GM12878 (cell line): ENCODE measurements around the gene GLA. TPM values are rescaled to one million over a fixed set of nuclear protein-coding genes. Genes with fewer than 3 reads are reported as not detected.

Experiments
- EED ChIP-seq: sonication (generic); IDR thresholded peaks from 2 replicates; pipeline ENCODE4 v1.6.1; 2016; ENCODE audit warnings: antibody characterized with exemption, low read depth
- SIN3A ChIP-seq: IDR thresholded peaks from 2 replicates; pipeline ENCODE4 v1.6.1; 2012; ENCODE audit warnings: low read depth, low read length, improper control_type of control experiment
- SUZ12 ChIP-seq: fragments of 200-600 bp; sonication (generic); IDR thresholded peaks from one replicate; pipeline ENCODE4 v1.6.1; 2018; ENCODE audit warnings: antibody characterized with exemption, mild to moderate bottlenecking; ENCODE audit not compliant: unreplicated experiment
- TAF1 ChIP-seq: IDR thresholded peaks from 2 replicates; pipeline ENCODE4 v1.6.1; 2011; ENCODE audit warnings: mild to moderate bottlenecking, low read depth, low read length, borderline replicate concordance
- TBL1XR1 ChIP-seq: IDR thresholded peaks from 2 replicates; pipeline ENCODE4 v1.6.1; 2012; ENCODE audit warnings: low read depth, low read length, improper control_type of control experiment
- ZNF24 ChIP-seq: fragments of 450-650 bp; IDR thresholded peaks from 2 replicates; pipeline ENCODE4 v1.6.1; 2017; ENCODE audit warnings: antibody characterized with exemption, mild to moderate bottlenecking
- ZNF274 ChIP-seq: IDR thresholded peaks from one replicate; pipeline ENCODE4 v1.8.0; 2011; ENCODE audit not compliant: insufficient read length, insufficient read depth
- polyA plus RNA-seq, 11 experiments: library from polyadenylated mRNA; depleted of rRNA in 4 of 11; unstranded in 6 of 11; stranded (reverse) in 5 of 11; fragments of >200 nt; fragmentation: Nextera tagmentation in 4 of 11; fragmentation: Illumina TruSeq in 1 of 11; extraction: Ambion mirVana in 4 of 11; extraction: Trizol in 1 of 11; gene quantifications; 1 replicate in 1 of 11; 2 replicates in 10 of 11; pipeline versions ENCODE4 v1.2.1 to v1.2.3, GENCODE V29; 2011 to 2016; ENCODE audit warnings: inconsistent platforms in 2 of 11, missing spikeins in 2 of 11, low read depth in 1 of 11
- total RNA-seq, 4 experiments: library from RNA; depleted of rRNA in 3 of 4; stranded (reverse); fragments of >200 nt in 3 of 4; fragmentation: Illumina TruSeq in 1 of 4; extraction: Trizol in 1 of 4; gene quantifications; 2 replicates each; pipeline versions ENCODE4 v1.2.1 to v1.2.3, GENCODE V29; 2013 to 2021
- TF ChIP-seq, protein P1 (sequence below): fragments of 450-650 bp; IDR thresholded peaks from 2 replicates; pipeline ENCODE4 v1.6.1; 2017; ENCODE audit warnings: mild to moderate bottlenecking, low read depth, inconsistent platforms; ENCODE audit not compliant: poor library complexity, severe bottlenecking
- TF ChIP-seq, protein P2 (sequence below): fragments of 150-350 bp; IDR thresholded peaks from 2 replicates; pipeline ENCODE4 v1.6.1; 2014; ENCODE audit warnings: mild to moderate bottlenecking, low read depth, low read length
- TF ChIP-seq, protein P3 (sequence below): fragments of 450-650 bp; formaldehyde crosslinking; IDR thresholded peaks from 2 replicates; pipeline ENCODE4 v1.5.0; 2022; ENCODE audit warnings: mild to moderate bottlenecking, missing genetic modification characterization
- TF ChIP-seq, protein P4 (sequence below): IDR thresholded peaks from 2 replicates; pipeline ENCODE4 v1.6.1; 2012; ENCODE audit warnings: mild to moderate bottlenecking, low read depth, low read length
- TF ChIP-seq, protein P5 (sequence below): fragments of 450-650 bp; formaldehyde crosslinking; IDR thresholded peaks from 2 replicates; pipeline ENCODE4 v1.4.0; 2022; ENCODE audit warnings: mild to moderate bottlenecking, moderate library complexity

Gene GLA
- total and polyA plus RNA-seq, 10 of the 15 experiments (the other 5 are each of a cell fraction or from before 2014, with no cell fraction given): 23.8 to 66.4 (median 29.1) TPM

DNA sequence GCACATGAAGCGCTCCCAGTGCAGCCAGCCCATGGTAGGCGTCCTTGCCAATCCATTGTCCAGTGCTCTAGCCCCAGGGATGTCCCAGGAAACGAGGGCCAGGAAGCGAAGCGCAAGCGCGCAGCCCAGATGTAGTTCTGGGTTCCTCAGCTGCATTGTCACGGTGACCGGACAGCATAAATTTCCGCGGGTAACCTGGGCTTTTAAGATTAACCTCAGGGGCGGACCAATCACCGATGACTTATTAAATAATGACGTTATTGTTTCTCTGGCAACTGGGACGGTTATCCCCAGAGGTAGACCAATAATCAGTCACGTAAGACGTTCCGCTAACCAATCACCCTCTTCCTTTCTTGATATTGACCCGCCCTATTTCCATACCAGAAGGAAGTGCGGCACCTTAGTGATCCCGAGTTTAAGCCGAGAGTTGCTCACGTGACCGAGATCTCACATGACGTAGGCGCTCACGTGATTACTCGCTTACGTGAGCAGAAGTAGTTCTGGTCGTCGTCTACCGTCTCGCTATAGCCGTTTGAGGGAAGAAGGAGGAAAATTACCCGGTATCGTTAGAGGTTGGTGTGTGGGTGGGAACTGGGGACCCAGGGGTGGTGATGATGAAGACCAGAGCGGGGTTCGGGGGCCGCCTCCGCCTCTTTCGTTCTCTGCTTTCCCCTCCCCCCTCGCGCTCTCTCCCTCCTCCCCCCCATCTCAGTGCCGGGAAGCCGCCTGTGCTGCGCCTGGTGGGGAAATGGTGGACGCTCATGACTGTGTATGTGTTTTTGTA lies at the start of gene GLA, which contains the start of gene HNRNPH2 (continued):
- TF ChIP-seq, protein P1, sequence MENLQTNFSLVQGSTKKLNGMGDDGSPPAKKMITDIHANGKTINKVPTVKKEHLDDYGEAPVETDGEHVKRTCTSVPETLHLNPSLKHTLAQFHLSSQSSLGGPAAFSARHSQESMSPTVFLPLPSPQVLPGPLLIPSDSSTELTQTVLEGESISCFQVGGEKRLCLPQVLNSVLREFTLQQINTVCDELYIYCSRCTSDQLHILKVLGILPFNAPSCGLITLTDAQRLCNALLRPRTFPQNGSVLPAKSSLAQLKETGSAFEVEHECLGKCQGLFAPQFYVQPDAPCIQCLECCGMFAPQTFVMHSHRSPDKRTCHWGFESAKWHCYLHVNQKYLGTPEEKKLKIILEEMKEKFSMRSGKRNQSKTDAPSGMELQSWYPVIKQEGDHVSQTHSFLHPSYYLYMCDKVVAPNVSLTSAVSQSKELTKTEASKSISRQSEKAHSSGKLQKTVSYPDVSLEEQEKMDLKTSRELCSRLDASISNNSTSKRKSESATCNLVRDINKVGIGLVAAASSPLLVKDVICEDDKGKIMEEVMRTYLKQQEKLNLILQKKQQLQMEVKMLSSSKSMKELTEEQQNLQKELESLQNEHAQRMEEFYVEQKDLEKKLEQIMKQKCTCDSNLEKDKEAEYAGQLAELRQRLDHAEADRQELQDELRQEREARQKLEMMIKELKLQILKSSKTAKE: peak; percentile 67
- TF ChIP-seq, protein P2, sequence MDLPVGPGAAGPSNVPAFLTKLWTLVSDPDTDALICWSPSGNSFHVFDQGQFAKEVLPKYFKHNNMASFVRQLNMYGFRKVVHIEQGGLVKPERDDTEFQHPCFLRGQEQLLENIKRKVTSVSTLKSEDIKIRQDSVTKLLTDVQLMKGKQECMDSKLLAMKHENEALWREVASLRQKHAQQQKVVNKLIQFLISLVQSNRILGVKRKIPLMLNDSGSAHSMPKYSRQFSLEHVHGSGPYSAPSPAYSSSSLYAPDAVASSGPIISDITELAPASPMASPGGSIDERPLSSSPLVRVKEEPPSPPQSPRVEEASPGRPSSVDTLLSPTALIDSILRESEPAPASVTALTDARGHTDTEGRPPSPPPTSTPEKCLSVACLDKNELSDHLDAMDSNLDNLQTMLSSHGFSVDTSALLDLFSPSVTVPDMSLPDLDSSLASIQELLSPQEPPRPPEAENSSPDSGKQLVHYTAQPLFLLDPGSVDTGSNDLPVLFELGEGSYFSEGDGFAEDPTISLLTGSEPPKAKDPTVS: no peak
- TF ChIP-seq EED: no peak
- 0 out of 2 replicates have a peak, but pooled peaks have one; percentile 46 for TF ChIP-seq TAF1
- TF ChIP-seq SUZ12: no peak
- TF ChIP-seq, protein P3, sequence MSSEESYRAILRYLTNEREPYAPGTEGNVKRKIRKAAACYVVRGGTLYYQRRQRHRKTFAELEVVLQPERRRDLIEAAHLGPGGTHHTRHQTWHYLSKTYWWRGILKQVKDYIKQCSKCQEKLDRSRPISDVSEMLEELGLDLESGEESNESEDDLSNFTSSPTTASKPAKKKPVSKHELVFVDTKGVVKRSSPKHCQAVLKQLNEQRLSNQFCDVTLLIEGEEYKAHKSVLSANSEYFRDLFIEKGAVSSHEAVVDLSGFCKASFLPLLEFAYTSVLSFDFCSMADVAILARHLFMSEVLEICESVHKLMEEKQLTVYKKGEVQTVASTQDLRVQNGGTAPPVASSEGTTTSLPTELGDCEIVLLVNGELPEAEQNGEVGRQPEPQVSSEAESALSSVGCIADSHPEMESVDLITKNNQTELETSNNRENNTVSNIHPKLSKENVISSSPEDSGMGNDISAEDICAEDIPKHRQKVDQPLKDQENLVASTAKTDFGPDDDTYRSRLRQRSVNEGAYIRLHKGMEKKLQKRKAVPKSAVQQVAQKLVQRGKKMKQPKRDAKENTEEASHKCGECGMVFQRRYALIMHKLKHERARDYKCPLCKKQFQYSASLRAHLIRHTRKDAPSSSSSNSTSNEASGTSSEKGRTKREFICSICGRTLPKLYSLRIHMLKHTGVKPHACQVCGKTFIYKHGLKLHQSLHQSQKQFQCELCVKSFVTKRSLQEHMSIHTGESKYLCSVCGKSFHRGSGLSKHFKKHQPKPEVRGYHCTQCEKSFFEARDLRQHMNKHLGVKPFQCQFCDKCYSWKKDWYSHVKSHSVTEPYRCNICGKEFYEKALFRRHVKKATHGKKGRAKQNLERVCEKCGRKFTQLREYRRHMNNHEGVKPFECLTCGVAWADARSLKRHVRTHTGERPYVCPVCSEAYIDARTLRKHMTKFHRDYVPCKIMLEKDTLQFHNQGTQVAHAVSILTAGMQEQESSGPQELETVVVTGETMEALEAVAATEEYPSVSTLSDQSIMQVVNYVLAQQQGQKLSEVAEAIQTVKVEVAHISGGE (CRISPR knock-in tag): peak; percentile 46; the same call in 1 of the 2 replicates
- TF ChIP-seq, protein P4, sequence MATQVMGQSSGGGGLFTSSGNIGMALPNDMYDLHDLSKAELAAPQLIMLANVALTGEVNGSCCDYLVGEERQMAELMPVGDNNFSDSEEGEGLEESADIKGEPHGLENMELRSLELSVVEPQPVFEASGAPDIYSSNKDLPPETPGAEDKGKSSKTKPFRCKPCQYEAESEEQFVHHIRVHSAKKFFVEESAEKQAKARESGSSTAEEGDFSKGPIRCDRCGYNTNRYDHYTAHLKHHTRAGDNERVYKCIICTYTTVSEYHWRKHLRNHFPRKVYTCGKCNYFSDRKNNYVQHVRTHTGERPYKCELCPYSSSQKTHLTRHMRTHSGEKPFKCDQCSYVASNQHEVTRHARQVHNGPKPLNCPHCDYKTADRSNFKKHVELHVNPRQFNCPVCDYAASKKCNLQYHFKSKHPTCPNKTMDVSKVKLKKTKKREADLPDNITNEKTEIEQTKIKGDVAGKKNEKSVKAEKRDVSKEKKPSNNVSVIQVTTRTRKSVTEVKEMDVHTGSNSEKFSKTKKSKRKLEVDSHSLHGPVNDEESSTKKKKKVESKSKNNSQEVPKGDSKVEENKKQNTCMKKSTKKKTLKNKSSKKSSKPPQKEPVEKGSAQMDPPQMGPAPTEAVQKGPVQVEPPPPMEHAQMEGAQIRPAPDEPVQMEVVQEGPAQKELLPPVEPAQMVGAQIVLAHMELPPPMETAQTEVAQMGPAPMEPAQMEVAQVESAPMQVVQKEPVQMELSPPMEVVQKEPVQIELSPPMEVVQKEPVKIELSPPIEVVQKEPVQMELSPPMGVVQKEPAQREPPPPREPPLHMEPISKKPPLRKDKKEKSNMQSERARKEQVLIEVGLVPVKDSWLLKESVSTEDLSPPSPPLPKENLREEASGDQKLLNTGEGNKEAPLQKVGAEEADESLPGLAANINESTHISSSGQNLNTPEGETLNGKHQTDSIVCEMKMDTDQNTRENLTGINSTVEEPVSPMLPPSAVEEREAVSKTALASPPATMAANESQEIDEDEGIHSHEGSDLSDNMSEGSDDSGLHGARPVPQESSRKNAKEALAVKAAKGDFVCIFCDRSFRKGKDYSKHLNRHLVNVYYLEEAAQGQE: no peak
- TF ChIP-seq ZNF274: no peak
- peak; percentile 82 for TF ChIP-seq SIN3A
- TF ChIP-seq ZNF24: no peak
- TF ChIP-seq, protein P5, sequence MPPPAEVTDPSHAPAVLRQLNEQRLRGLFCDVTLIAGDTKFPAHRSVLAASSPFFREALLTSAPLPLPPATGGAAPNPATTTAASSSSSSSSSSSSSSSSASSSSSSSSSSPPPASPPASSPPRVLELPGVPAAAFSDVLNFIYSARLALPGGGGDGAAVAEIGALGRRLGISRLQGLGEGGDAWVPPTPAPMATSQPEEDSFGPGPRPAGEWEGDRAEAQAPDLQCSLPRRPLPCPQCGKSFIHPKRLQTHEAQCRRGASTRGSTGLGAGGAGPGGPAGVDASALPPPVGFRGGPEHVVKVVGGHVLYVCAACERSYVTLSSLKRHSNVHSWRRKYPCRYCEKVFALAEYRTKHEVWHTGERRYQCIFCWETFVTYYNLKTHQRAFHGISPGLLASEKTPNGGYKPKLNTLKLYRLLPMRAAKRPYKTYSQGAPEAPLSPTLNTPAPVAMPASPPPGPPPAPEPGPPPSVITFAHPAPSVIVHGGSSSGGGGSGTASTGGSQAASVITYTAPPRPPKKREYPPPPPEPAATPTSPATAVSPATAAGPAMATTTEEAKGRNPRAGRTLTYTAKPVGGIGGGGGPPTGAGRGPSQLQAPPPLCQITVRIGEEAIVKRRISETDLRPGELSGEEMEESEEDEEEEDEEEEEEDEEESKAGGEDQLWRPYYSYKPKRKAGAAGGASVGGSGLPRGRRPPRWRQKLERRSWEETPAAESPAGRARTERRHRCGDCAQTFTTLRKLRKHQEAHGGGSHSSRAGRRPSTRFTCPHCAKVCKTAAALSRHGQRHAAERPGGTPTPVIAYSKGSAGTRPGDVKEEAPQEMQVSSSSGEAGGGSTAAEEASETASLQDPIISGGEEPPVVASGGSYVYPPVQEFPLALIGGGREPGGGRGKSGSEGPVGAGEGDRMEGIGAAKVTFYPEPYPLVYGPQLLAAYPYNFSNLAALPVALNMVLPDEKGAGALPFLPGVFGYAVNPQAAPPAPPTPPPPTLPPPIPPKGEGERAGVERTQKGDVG (CRISPR knock-in tag): peak; percentile 39; the same call in 1 of the 2 replicates
- TF ChIP-seq TBL1XR1: 0 out of 2 replicates have a peak, but pooled peaks have one; percentile 32
